ENCODE results near the gene CEP135. TPM values are rescaled to one million over a fixed set of nuclear protein-coding genes. Genes with fewer than 3 reads are reported as not detected.

CEP135 gene
- total and polyA plus RNA-seq, 4 donors = 2.2 to 23.0 (median 5.1) TPM

DNA sequence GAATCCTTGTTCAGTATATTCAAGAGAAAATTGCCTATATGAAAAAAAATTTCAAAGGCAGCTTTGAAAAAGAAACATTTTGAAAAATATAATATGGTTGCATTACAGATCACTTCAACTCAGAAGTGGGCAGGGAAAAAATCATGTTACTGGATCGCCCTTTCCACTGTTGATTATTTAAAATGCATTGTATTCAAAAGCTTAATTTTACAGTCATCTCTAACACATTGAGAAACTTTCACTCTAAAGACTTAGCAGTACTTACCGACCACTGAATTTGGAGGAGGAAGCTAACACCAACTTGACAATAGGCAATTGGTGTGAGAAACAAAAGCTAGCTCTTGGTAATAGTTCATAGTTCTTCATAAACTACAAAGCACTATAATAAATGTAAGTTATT is 101.9 kb downstream of the CEP135 start:
- DNase-seq (peak in 2 of 3 donors; percentile 24 to 50), ATAC-seq (ENCODE audit: insufficient read depth, low FRiP score) (no peak)
- no peak overlapping the region for H3K4me3 ChIP-seq
- no peak overlapping the region for H3K9ac ChIP-seq (ENCODE audit: insufficient read depth in 1 of 2, low read length in 2 of 2)
- H3K36me3 ChIP-seq (ENCODE audit: control insufficient read depth in 4 of 4, insufficient read depth in 4 of 4, low read length in 4 of 4) = no peaks in the 10 kb centered on the region
- no peak overlapping the region for H3K27ac ChIP-seq (ENCODE audit: low read depth in 1 of 2, low read length in 1 of 2)
- TF ChIP-seq, protein P1, sequence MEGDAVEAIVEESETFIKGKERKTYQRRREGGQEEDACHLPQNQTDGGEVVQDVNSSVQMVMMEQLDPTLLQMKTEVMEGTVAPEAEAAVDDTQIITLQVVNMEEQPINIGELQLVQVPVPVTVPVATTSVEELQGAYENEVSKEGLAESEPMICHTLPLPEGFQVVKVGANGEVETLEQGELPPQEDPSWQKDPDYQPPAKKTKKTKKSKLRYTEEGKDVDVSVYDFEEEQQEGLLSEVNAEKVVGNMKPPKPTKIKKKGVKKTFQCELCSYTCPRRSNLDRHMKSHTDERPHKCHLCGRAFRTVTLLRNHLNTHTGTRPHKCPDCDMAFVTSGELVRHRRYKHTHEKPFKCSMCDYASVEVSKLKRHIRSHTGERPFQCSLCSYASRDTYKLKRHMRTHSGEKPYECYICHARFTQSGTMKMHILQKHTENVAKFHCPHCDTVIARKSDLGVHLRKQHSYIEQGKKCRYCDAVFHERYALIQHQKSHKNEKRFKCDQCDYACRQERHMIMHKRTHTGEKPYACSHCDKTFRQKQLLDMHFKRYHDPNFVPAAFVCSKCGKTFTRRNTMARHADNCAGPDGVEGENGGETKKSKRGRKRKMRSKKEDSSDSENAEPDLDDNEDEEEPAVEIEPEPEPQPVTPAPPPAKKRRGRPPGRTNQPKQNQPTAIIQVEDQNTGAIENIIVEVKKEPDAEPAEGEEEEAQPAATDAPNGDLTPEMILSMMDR (IDR thresholded peaks at IDR 0.05; ENCODE audit: control extremely low read depth, extremely low read depth) = no peak
- WGBS, 2 donors = 50 to 59% methylated on average over 2 of the region's 2 CpGs
- H3K9me3 ChIP-seq (ENCODE audit: control insufficient read depth in 4 of 4, insufficient read depth in 3 of 4, low read length in 3 of 4) = no peaks in the 10 kb centered on the region
- H3K27me3 ChIP-seq (ENCODE audit: control insufficient read depth in 3 of 3, insufficient read depth in 3 of 3, low read length in 2 of 3) = peaks cover 0 to 10% (median 0%) of the 10 kb centered on the region in 3 donors
- H3K4me1 ChIP-seq (ENCODE audit: control insufficient read depth in 5 of 5, insufficient read depth in 5 of 5, low read length in 5 of 5) = peaks cover 0 to 19% (median 5%) of the 10 kb centered on the region in 5 donors

DNA sequence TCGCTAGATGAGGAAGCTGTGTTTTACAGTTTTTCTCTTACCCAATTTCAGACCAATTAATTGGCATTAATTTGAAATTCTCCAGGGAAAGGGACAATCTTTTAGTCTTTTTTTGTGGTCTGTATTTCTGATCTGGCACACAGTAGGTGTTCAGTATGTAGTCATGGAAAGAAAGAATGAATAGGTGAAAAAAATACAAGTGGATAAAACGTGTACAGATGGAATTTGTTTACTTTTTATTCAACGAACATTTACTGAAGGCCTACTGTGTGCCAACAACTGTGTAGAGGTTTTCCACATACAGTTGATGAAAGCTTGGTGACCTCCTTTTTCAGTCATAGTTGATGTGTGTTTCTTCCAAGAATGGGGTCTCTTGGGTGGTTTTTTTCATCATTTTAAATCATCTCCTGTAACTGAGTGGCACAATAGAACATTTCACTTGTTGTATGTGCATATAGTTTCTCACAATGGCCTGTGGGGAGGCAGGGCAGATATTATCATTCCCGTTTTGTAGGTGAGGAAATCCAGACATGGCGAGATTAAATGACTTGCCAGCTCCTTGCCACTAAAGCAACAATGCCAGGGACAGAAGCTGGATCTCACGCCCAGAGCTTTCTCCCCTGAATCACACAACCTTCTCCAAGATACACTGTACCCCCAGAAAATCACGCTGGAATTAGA is 102.4 kb downstream of the CEP135 start:
- no peak overlapping the region for H3K9ac ChIP-seq (ENCODE audit: insufficient read depth in 1 of 2, low read length in 2 of 2)
- no peaks in the 10 kb centered on the region for H3K9me3 ChIP-seq (ENCODE audit: control insufficient read depth in 4 of 4, insufficient read depth in 3 of 4, low read length in 3 of 4)
- ATAC-seq (ENCODE audit: insufficient read depth, low FRiP score) (no peak), DNase-seq (no peak)
- peaks cover 0 to 21% (median 6%) of the 10 kb centered on the region in 5 donors for H3K4me1 ChIP-seq (ENCODE audit: control insufficient read depth in 5 of 5, insufficient read depth in 5 of 5, low read length in 5 of 5)
- no peaks in the 10 kb centered on the region for H3K36me3 ChIP-seq (ENCODE audit: control insufficient read depth in 4 of 4, insufficient read depth in 4 of 4, low read length in 4 of 4)
- WGBS, 2 donors = 83 to 86% methylated on average over 7 of the region's 7 CpGs
- H3K27ac ChIP-seq (ENCODE audit: low read depth in 1 of 2, low read length in 1 of 2) = no peak overlapping the region
- peaks cover 0 to 10% (median 0%) of the 10 kb centered on the region in 3 donors for H3K27me3 ChIP-seq (ENCODE audit: control insufficient read depth in 3 of 3, insufficient read depth in 3 of 3, low read length in 2 of 3)
- no peak overlapping the region for H3K4me3 ChIP-seq
- TF ChIP-seq, protein P1 (IDR thresholded peaks at IDR 0.05; ENCODE audit: control extremely low read depth, extremely low read depth) = no peak

DNA sequence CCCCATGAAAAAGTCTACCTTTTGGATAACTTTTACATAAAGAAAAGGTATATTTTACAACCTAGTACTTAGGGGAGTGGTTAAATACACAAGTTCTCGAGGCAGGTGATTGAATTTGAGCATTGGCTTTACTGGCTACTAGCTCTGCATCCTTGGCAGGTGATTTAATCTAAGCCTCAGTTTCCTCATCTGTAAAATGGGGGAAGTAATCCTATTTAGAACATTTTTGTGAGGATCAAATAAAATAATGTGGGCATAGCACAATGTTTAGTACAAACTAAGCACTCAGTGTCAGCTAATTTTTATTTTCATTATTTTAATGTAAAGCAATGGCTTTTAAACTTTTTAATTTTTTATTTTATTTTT is 102.9 kb downstream of the CEP135 start:
- Histone ChIP-seq H3K4me1 (ENCODE audit: control insufficient read depth in 5 of 5, insufficient read depth in 5 of 5, low read length in 5 of 5) (peaks cover 0 to 21% (median 6%) of the 10 kb centered on the region in 5 donors), H3K27me3 (ENCODE audit: control insufficient read depth in 3 of 3, insufficient read depth in 3 of 3, low read length in 2 of 3) (peaks cover 0 to 10% (median 0%) of the 10 kb centered on the region in 3 donors), H3K9ac (ENCODE audit: insufficient read depth in 1 of 2, low read length in 2 of 2) (no peak overlapping the region), H3K36me3 (ENCODE audit: control insufficient read depth in 4 of 4, insufficient read depth in 4 of 4, low read length in 4 of 4) (no peaks in the 10 kb centered on the region), H3K9me3 (ENCODE audit: control insufficient read depth in 4 of 4, insufficient read depth in 3 of 4, low read length in 3 of 4) (no peaks in the 10 kb centered on the region), H3K4me3 (no peak overlapping the region), H3K27ac (ENCODE audit: low read depth in 1 of 2, low read length in 1 of 2) (no peak overlapping the region)
- WGBS, 2 donors = 94% methylated on average over 1 of the region's 1 CpG
- ATAC-seq (ENCODE audit: insufficient read depth, low FRiP score) = no peak
- TF ChIP-seq, protein P1 (IDR thresholded peaks at IDR 0.05; ENCODE audit: control extremely low read depth, extremely low read depth) = no peak
- DNase-seq = no peak
